ENCODE measurements around the gene TAF1B.

DNA sequence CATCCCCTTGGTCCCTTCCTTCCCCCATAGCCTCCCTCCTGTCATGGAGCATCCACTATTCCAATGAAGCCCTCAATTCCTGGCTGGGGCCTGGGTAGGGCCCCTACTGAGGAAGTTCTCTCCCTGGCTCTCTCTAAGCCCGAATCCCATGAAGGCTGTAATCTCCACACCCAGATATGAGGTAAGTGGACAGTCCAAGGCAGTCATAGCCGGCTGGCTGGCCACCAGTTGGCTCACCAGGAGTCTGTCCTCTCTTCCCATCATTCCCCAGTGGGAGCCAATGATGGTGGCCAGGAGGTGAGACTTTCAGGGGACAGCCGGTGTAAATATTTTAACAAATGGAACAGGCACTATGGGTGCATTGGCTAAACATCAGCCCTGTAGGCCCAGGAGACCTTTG, 6.8 kb upstream of the TAF1B start:
- TF ChIP-seq, protein P1, sequence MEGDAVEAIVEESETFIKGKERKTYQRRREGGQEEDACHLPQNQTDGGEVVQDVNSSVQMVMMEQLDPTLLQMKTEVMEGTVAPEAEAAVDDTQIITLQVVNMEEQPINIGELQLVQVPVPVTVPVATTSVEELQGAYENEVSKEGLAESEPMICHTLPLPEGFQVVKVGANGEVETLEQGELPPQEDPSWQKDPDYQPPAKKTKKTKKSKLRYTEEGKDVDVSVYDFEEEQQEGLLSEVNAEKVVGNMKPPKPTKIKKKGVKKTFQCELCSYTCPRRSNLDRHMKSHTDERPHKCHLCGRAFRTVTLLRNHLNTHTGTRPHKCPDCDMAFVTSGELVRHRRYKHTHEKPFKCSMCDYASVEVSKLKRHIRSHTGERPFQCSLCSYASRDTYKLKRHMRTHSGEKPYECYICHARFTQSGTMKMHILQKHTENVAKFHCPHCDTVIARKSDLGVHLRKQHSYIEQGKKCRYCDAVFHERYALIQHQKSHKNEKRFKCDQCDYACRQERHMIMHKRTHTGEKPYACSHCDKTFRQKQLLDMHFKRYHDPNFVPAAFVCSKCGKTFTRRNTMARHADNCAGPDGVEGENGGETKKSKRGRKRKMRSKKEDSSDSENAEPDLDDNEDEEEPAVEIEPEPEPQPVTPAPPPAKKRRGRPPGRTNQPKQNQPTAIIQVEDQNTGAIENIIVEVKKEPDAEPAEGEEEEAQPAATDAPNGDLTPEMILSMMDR (IDR thresholded peaks at IDR 0.05), result no peak
- no peak for TF ChIP-seq POLR2A (IDR thresholded peaks at IDR 0.05)

Measured in body of pancreas (tissue), 4 donors.